ENCODE data around the gene KDM4C. TPM values are rescaled to one million over a fixed set of nuclear protein-coding genes. Genes with fewer than 3 reads are reported as not detected.

KDM4C gene
- total and polyA plus RNA-seq, 2 of the 4 experiments (the other 2 are of a cell fraction) = 11.8 to 23.8 TPM

DNA sequence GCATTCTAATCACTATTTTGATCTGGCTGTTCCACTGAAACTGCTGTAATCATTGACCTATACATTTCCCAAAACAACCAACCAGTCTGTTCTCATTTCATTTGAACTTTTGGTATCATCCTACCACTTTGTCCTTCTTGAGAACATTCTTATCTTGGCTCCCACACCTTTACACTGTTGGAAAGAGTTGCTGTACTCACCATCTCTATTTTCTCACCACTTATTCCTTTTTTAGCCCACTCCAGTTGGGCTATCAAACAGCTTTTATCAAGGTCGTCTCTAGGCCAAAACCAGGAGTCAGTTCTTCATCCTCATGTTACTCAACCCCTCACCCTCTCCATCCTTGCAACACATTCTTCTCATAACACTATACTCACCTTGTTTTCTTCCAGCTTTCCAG is 170.1 kb downstream of the KDM4C start:
- Histone ChIP-seq H3K36me3 (ENCODE audit: control insufficient read depth, insufficient read depth, low read length) (no peaks in the 10 kb centered on the region), H3K9me1 (ENCODE audit: insufficient read depth, low read length) (peaks cover 11% of the 10 kb centered on the region), H3K23ac (ENCODE audit: low read depth, low read length) (no peak overlapping the region), H3K27ac (ENCODE audit: insufficient read depth, low read length) (no peak overlapping the region), H2BK5ac (ENCODE audit: low read depth, low read length, poor library complexity, severe bottlenecking) (no peak overlapping the region), H4K8ac (ENCODE audit: low read depth in 2 of 2, low read length in 2 of 2) (no peak overlapping the region), H2AK5ac (ENCODE audit: low read depth, low read length) (no peak overlapping the region), H3K4me3 (ENCODE audit: insufficient read depth, low read depth, low read length) (no peak overlapping the region), H3K9me3 (ENCODE audit: control insufficient read depth, insufficient read depth, low read length) (no peaks in the 10 kb centered on the region), H2BK20ac (ENCODE audit: low read depth, low read length) (no peak overlapping the region), H3K4me1 (ENCODE audit: control insufficient read depth, insufficient read depth, low read length) (peaks cover 7% of the 10 kb centered on the region), H3K4me2 (ENCODE audit: low read depth, low read length) (no peak overlapping the region), H4K91ac (ENCODE audit: insufficient read depth, low read depth, low read length) (no peak overlapping the region), H4K5ac (ENCODE audit: low read depth, low read length) (no peak overlapping the region), H3K14ac (replicated peaks; ENCODE audit: low read depth, low read length) (no peak overlapping the region), H3K4ac (ENCODE audit: low read depth, low read length) (no peak overlapping the region), H3K18ac (ENCODE audit: low read depth, low read length) (no peak overlapping the region), H2AK9ac (replicated peaks; ENCODE audit: low read depth, low read length, poor library complexity) (no peak overlapping the region), H3K27me3 (ENCODE audit: control insufficient read depth, insufficient read depth, low read length) (no peaks in the 10 kb centered on the region), H3K79me1 (ENCODE audit: low read depth in 1 of 2, low read length in 2 of 2) (peaks cover 5 to 12% of the 10 kb centered on the region in 2 experiments; a peak in 3 of 4 replicates), H2BK15ac (ENCODE audit: low read depth, low read length) (no peak overlapping the region), H3K9ac (ENCODE audit: low read depth, low read length) (no peak overlapping the region), H4K20me1 (ENCODE audit: insufficient read depth, low read length) (no peaks in the 10 kb centered on the region), H2BK120ac (ENCODE audit: low read depth, low read length) (no peak overlapping the region), H2AFZ (replicated peaks; ENCODE audit: low read length, poor library complexity) (no peak overlapping the region), H3K56ac (ENCODE audit: extremely low read depth, insufficient read depth, low read length) (no peak overlapping the region)
- no peak for DNase-seq
- dilution Hi-C loops (cut with HindIII; ENCODE audit: low sequenced_read_pairs, unreplicated experiment) = no loop called here
- no TSS peak for BruUV-seq (replicated peaks)
- ChIA-PET CTCF (interaction anchor here (0.5 to 1.3 kb wide), 2 partner anchors 10 to 524 kb away, joined by 3 to 5 read pairs; no protein-coding TSS in a partner anchor), POLR2A (ENCODE audit: unreplicated experiment) (no interaction called here)
- TF ChIP-seq MXI1 (IDR thresholded peaks at IDR 0.05; ENCODE audit: borderline replicate concordance, low read depth, low read length) (no peak), FOS (IDR thresholded peaks at IDR 0.05; ENCODE audit: low read depth, low read length) (no peak)
- in situ Hi-C loops (cut with MboI; ENCODE audit: low sequenced_read_pairs) = loop anchor here (10.0 kb wide), 1 partner anchor 57 kb away; no protein-coding TSS in a partner anchor
- no peak for ATAC-seq (ENCODE audit: low read depth)
- WGBS, 2 experiments (ENCODE audit: extremely low coverage in 2 of 2, insufficient read length in 1 of 2) = 86% methylated on average over 1 of the region's 1 CpG; no CpG with 5 or more reads in 1 of the 2 experiments
- intact Hi-C loops (cut with micrococcal nuclease) = no loop called here
